Sigmoid colon (tissue), 7 donors: ENCODE results near the gene SYT17. TPM values are rescaled to one million over a fixed set of nuclear protein-coding genes. Genes with fewer than 3 reads are reported as not detected.

Source experiments
- DNase-seq: peaks from one replicate; pipeline ENCODE4 v3.0.0-alpha.2; 2019
- H3K27ac ChIP-seq, 4 donors: fragments of 200-600 bp; sonication (generic); one replicate each; pipeline ENCODE4 v1.5.1; 2016 to 2019; ENCODE audit warnings: mild to moderate bottlenecking in 1 of 4
- H3K27me3 ChIP-seq, 3 donors: fragments of 200-600 bp; sonication (generic); one replicate each; pipeline ENCODE4 v1.5.1; 2019; ENCODE audit warnings: mild to moderate bottlenecking in 1 of 3
- H3K36me3 ChIP-seq, 4 donors: fragments of 200-600 bp; sonication (generic); one replicate each; pipeline ENCODE4 v1.5.1; 2016 to 2019
- H3K4me1 ChIP-seq, 4 donors: fragments of 200-600 bp; sonication (generic); one replicate each; pipeline ENCODE4 v1.5.1; 2017 to 2019
- H3K4me3 ChIP-seq, 4 donors: fragments of 200-600 bp; sonication (generic); one replicate each; pipeline ENCODE4 v1.5.1; 2017 to 2019; ENCODE audit warnings: mild to moderate bottlenecking in 2 of 4, moderate library complexity in 1 of 4
- H3K9me3 ChIP-seq, 4 donors: fragments of 200-600 bp in 3 of 4; sonication (generic) in 3 of 4; one replicate each; pipeline versions ENCODE4 v1.5.1 to v1.6.1; 2013 to 2019
- CTCF ChIP-seq, 4 experiments: fragments of 450-650 bp in 3 of 4; fragments of 200-600 bp in 1 of 4; IDR thresholded peaks; one replicate each; pipeline ENCODE4 v1.5.1; 2016 to 2019; ENCODE audit warnings: antibody characterized with exemption in 4 of 4, mild to moderate bottlenecking in 3 of 4, moderate library complexity in 2 of 4
- EP300 ChIP-seq, 4 donors: sonication (generic); formaldehyde crosslinking; IDR thresholded peaks; one replicate each; pipeline ENCODE4 v1.6.1; 2017; ENCODE audit warnings: antibody characterized with exemption in 4 of 4
- POLR2A ChIP-seq, 2 donors: fragments of 450-650 bp; IDR thresholded peaks; one replicate each; pipeline ENCODE4 v1.6.1; 2016; ENCODE audit warnings: antibody characterized with exemption in 2 of 2, mild to moderate bottlenecking in 2 of 2, moderate library complexity in 2 of 2
- POLR2AphosphoS5 ChIP-seq, 4 donors: sonication (generic); formaldehyde crosslinking; IDR thresholded peaks; one replicate each; pipeline ENCODE4 v1.6.1; 2017; ENCODE audit warnings: antibody characterized with exemption in 4 of 4
- WGBS, 2 donors: extraction: QIAGEN DNeasy Blood & Tissue Kit; methylation state at CpG; one replicate each; pipeline ENCODE4 v1.1.7; 2013; 5-methylcytosine and 5-hydroxymethylcytosine counted together
- intact Hi-C: fragments of 100-400 bp; cut with DNase I; formaldehyde crosslinking; loops from one replicate; pipeline ENCODE4 v1.15.1; 2023
- polyA plus RNA-seq, 3 donors: library from polyadenylated mRNA; stranded (reverse); fragments of 200-250 nt; gene quantifications; one replicate each; pipeline ENCODE4 v1.2.3, GENCODE V29; 2013
- total RNA-seq, 4 donors: library from RNA; depleted of rRNA; stranded (reverse); fragments of >200 nt; gene quantifications; one replicate each; pipeline ENCODE4 v1.1.0, GENCODE V29; 2016
- donor health status: healthy with polysubstance abuse.
- donor health status: Bipolar disorder and iron deficiency.
- donor health status: healthy.

Gene SYT17
- total and polyA plus RNA-seq, 7 donors, result 0.68 to 7.6 (median 2.2) TPM

DNA sequence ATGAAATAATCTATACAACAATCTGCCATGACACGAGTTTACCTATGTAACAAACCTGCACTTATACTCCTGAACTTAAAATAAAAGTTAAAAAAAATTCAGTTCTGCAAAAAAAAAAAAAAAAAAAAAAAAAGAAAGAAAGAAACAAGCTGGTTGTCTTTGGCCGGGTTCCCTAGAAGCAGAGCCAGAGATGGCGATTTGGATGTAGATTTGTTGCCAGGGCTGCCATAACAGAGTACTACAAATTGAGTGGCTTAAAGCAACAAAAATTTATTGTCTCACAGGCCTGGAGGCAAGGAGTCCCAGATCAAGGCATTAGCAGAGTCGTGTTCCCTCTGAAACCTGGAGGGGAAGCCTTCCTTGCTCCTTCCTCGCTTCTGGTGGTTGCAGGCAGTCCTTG, 20.4 kb downstream of the SYT17 start:
- TF ChIP-seq EP300 (IDR thresholded peaks at IDR 0.05), result no peak
- TF ChIP-seq CTCF (IDR thresholded peaks at IDR 0.05), result no peak
- TF ChIP-seq POLR2AphosphoS5 (IDR thresholded peaks at IDR 0.05), result no peak
- no peak for TF ChIP-seq POLR2A (IDR thresholded peaks at IDR 0.05)
- Histone ChIP-seq H3K36me3 (no peaks in the 10 kb centered on the region), H3K27me3 (no peaks in the 10 kb centered on the region), H3K4me3 (no peak overlapping the region), H3K9me3 (no peaks in the 10 kb centered on the region), H3K4me1 (no peaks in the 10 kb centered on the region), H3K27ac (peak overlapping the region in 1 of 4 donors; percentile 21)
- no peak for DNase-seq
- WGBS, 2 donors, result 76 to 81% methylated on average over 5 of the region's 5 CpGs
- intact Hi-C loops, result no loop called here

DNA sequence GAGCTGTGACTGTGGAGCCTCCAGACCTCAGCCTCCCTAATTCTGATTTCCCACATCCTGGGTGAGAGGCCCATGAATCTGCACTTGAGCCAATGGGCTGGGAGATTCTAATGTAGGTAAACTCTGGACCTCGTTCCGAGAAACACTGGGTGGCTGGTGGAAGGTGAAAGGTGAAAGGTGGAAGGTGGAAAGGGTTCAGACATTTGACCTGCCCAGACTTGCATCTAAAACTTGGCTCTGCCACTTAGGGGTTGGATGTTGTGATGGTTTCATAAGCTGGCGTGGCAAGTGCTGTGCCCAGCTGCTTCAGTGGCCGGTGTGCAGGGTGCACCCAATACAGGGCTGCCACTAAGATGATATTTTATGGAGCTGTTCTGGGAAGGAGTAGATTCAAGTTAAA, 24.8 kb downstream of the SYT17 start:
- Histone ChIP-seq H3K27me3 (no peaks in the 10 kb centered on the region), H3K4me3 (no peak overlapping the region), H3K9me3 (no peaks in the 10 kb centered on the region), H3K36me3 (no peaks in the 10 kb centered on the region), H3K27ac (no peak overlapping the region), H3K4me1 (no peaks in the 10 kb centered on the region)
- 93 to 94% methylated on average over 4 of the region's 4 CpGs for WGBS, 2 donors
- TF ChIP-seq POLR2AphosphoS5 (IDR thresholded peaks at IDR 0.05) (no peak), CTCF (IDR thresholded peaks at IDR 0.05) (no peak), POLR2A (IDR thresholded peaks at IDR 0.05) (no peak), EP300 (IDR thresholded peaks at IDR 0.05) (no peak)
- intact Hi-C loops, result no loop called here
- DNase-seq, result no peak

GRCh38 chr16:19196871-19197270, 28.8 kb downstream of the SYT17 start:
- 76 to 81% methylated on average over 6 of the region's 6 CpGs for WGBS, 2 donors
- intact Hi-C loops, result no loop called here
- no peak overlapping the region for H3K27ac ChIP-seq
- peaks cover 0 to 10% (median 6%) of the 10 kb centered on the region in 4 donors for H3K9me3 ChIP-seq
- no peaks in the 10 kb centered on the region for H3K27me3 ChIP-seq
- no peaks in the 10 kb centered on the region for H3K36me3 ChIP-seq
- DNase-seq, result no peak
- no peak overlapping the region for H3K4me3 ChIP-seq
- H3K4me1 ChIP-seq, result no peaks in the 10 kb centered on the region
- TF ChIP-seq POLR2AphosphoS5 (IDR thresholded peaks at IDR 0.05) (no peak), EP300 (IDR thresholded peaks at IDR 0.05) (no peak), CTCF (IDR thresholded peaks at IDR 0.05) (no peak), POLR2A (IDR thresholded peaks at IDR 0.05) (no peak)

GRCh38 chr16:19203374-19203966, 35.4 kb downstream of the SYT17 start:
- Histone ChIP-seq H3K4me1 (no peaks in the 10 kb centered on the region), H3K27me3 (no peaks in the 10 kb centered on the region), H3K4me3 (no peak overlapping the region), H3K9me3 (peaks cover 0 to 9% (median 5%) of the 10 kb centered on the region in 4 donors), H3K27ac (no peak overlapping the region), H3K36me3 (no peaks in the 10 kb centered on the region)
- intact Hi-C loops, result no loop called here
- WGBS, 2 donors, result 78 to 80% methylated on average over 12 of the region's 12 CpGs
- no peak for DNase-seq
- TF ChIP-seq CTCF (IDR thresholded peaks at IDR 0.05) (no peak), POLR2AphosphoS5 (IDR thresholded peaks at IDR 0.05) (no peak), POLR2A (IDR thresholded peaks at IDR 0.05) (no peak), EP300 (IDR thresholded peaks at IDR 0.05) (no peak)
